GM12878 (cell line): ENCODE results near the gene ADRA2B. TPM values are rescaled to one million over a fixed set of nuclear protein-coding genes. Genes with fewer than 3 reads are reported as not detected.

Experiments
- ATAC-seq: fragments of 200-7000 bp; cut with Tn5 transposase; 3 replicates; pipeline ENCODE4 v1.9.1; 2020; ENCODE audit warnings: mild to moderate bottlenecking, moderate library complexity
- BruUV-seq: library from RNA; stranded (reverse); fragments of 400-500 nt; replicated peaks from 2 replicates; lab custom pipeline; 2021; lab: Mats Ljungman, UMichigan
- CTCF ChIA-PET: fragments of 300-600 bp; sonication (Branson Sonifier 250); formaldehyde crosslinking; extraction: SDS; loops from one replicate; lab custom pipeline; 2021; ENCODE audit warnings: inconsistent platforms; lab: Yijun Ruan, JAX
- POLR2A ChIA-PET: fragments of 350-600 bp; formaldehyde crosslinking; extraction: SDS; loops from one replicate; lab custom pipeline; 2021; ENCODE audit warnings: inconsistent platforms; lab: Charles Lee
- RAD21 ChIA-PET: fragments of 300-600 bp; sonication (Branson Sonifier 250); formaldehyde crosslinking; loops from one replicate; lab custom pipeline; 2023; ENCODE audit warnings: antibody characterized with exemption; ENCODE audit not compliant: unreplicated experiment; lab: Charles Lee
- SMC1A ChIA-PET: fragments of 300-600 bp; sonication (Branson Sonifier 250); formaldehyde crosslinking; loops from one replicate; lab custom pipeline; 2023; ENCODE audit not compliant: unreplicated experiment, uncharacterized antibody; lab: Charles Lee
- DNase-seq: peaks from one replicate; pipeline ENCODE4 v3.0.0-alpha.2; 2011; ENCODE audit warnings: low read depth, low spot score
- FAIRE-seq: peaks from 3 replicates; lab custom pipeline; 2011; peaks lifted over from hg19 to GRCh38; lab: Jason Lieb, UNC
- H2AFZ ChIP-seq: 2 replicates; pipeline ENCODE4 v1.6.0; 2011; ENCODE audit warnings: low read depth, low read length, control low read depth; ENCODE audit not compliant: control insufficient read depth
- H3K27ac ChIP-seq: 2 replicates; pipeline ENCODE4 v1.5.1; 2011; ENCODE audit warnings: control low read depth; ENCODE audit not compliant: control insufficient read depth, insufficient read depth
- H3K27me3 ChIP-seq, 2 experiments: replicated peaks in 1 of 2; 2 replicates each; pipeline versions ENCODE4 v1.6.0 to v1.6.1; 2011; ENCODE audit warnings: low read length in 1 of 2; ENCODE audit not compliant: control insufficient read depth in 2 of 2, insufficient read depth in 2 of 2
- H3K36me3 ChIP-seq, 2 experiments: 2 replicates each; pipeline ENCODE4 v1.5.1; 2011; ENCODE audit warnings: low read length in 1 of 2; ENCODE audit not compliant: control insufficient read depth in 2 of 2, insufficient read depth in 2 of 2
- H3K4me1 ChIP-seq: 2 replicates; pipeline ENCODE4 v1.6.1; 2011; ENCODE audit warnings: mild to moderate bottlenecking, low read length, moderate library complexity, mixed read lengths; ENCODE audit not compliant: control insufficient read depth, insufficient read depth
- H3K4me2 ChIP-seq: 2 replicates; pipeline ENCODE4 v1.6.0; 2011; ENCODE audit warnings: control low read depth; ENCODE audit not compliant: control insufficient read depth, insufficient read depth
- H3K4me3 ChIP-seq: fragments of 200-600 bp; sonication (generic); 2 replicates; pipeline ENCODE4 v1.5.1; 2016
- H3K79me2 ChIP-seq: 2 replicates; pipeline ENCODE4 v1.6.0; 2011; ENCODE audit warnings: low read length; ENCODE audit not compliant: control insufficient read depth, insufficient read depth
- H3K9ac ChIP-seq: 2 replicates; pipeline ENCODE4 v1.8.0; 2011; ENCODE audit warnings: low read length, control low read depth, mixed read lengths; ENCODE audit not compliant: control insufficient read depth, insufficient read depth
- H3K9me3 ChIP-seq: replicated peaks from 3 replicates; pipeline ENCODE4 v1.5.1; 2011; ENCODE audit warnings: mild to moderate bottlenecking, low read length; ENCODE audit not compliant: control insufficient read depth, insufficient read depth
- H4K20me1 ChIP-seq: 2 replicates; pipeline ENCODE4 v1.6.0; 2011; ENCODE audit not compliant: control insufficient read depth, insufficient read depth
- IKZF1 ChIP-seq: fragments of 450-650 bp; conservative IDR thresholded peaks from 2 replicates; pipeline ENCODE4 v1.6.1; 2017; ENCODE audit warnings: antibody characterized with exemption, mild to moderate bottlenecking
- NFIC ChIP-seq: IDR thresholded peaks from 2 replicates; pipeline ENCODE4 v1.6.1; 2012; ENCODE audit warnings: low read depth, mild to moderate bottlenecking, inconsistent platforms, low read length, moderate library complexity
- NFXL1 ChIP-seq: fragments of 450-650 bp; IDR thresholded peaks from 2 replicates; pipeline ENCODE4 v1.6.1; 2017; ENCODE audit warnings: antibody characterized with exemption, mild to moderate bottlenecking, borderline replicate concordance
- POLR2A ChIP-seq: IDR thresholded peaks from 2 replicates; pipeline ENCODE4 v1.6.1; 2011; ENCODE audit warnings: low read depth, mild to moderate bottlenecking, low read length
- POLR2AphosphoS5 ChIP-seq: IDR thresholded peaks from 2 replicates; pipeline ENCODE4 v1.6.1; 2011; ENCODE audit warnings: mild to moderate bottlenecking, low read length, inconsistent platforms
- SIN3A ChIP-seq: IDR thresholded peaks from 2 replicates; pipeline ENCODE4 v1.6.1; 2012; ENCODE audit warnings: low read depth, low read length, improper control_type of control experiment
- SUZ12 ChIP-seq: fragments of 200-600 bp; sonication (generic); IDR thresholded peaks from one replicate; pipeline ENCODE4 v1.6.1; 2018; ENCODE audit warnings: antibody characterized with exemption, mild to moderate bottlenecking; ENCODE audit not compliant: unreplicated experiment
- WGBS: methylation state at CpG from one replicate; pipeline ENCODE4 v1.1.6; 2016; ENCODE audit warnings: low lambda C conversion rate; ENCODE audit not compliant: insufficient replicate concordance, insufficient coverage; ENCODE audit errors: missing lambda C conversion rate; 5-methylcytosine and 5-hydroxymethylcytosine counted together
- in situ Hi-C: fragments of 300-500 bp; cut with MboI; formaldehyde crosslinking; loops from 9 replicates; pipeline ENCODE4 v1.14.3; 2018; ENCODE audit warnings: mixed read lengths
- intact Hi-C: fragments of 100-400 bp; cut with micrococcal nuclease; formaldehyde crosslinking; loops from one replicate; pipeline ENCODE4 v1.14.2; 2022; ENCODE audit not compliant: unreplicated experiment
- polyA plus RNA-seq, 11 experiments: library from polyadenylated mRNA; depleted of rRNA in 4 of 11; unstranded in 6 of 11; stranded (reverse) in 5 of 11; fragments of >200 nt; fragmentation: Nextera tagmentation in 4 of 11; fragmentation: Illumina TruSeq in 1 of 11; extraction: Ambion mirVana in 4 of 11; extraction: Trizol in 1 of 11; gene quantifications; 1 replicate in 1 of 11; 2 replicates in 10 of 11; pipeline versions ENCODE4 v1.2.1 to v1.2.3, GENCODE V29; 2011 to 2016; ENCODE audit warnings: inconsistent platforms in 2 of 11, missing spikeins in 2 of 11, low read depth in 1 of 11
- total RNA-seq, 4 experiments: library from RNA; depleted of rRNA in 3 of 4; stranded (reverse); fragments of >200 nt in 3 of 4; fragmentation: Illumina TruSeq in 1 of 4; extraction: Trizol in 1 of 4; gene quantifications; 2 replicates each; pipeline versions ENCODE4 v1.2.1 to v1.2.3, GENCODE V29; 2013 to 2021
- TF ChIP-seq, protein P1 (sequence below): fragments of 450-650 bp; IDR thresholded peaks from 2 replicates; pipeline ENCODE4 v1.6.1; 2017; ENCODE audit warnings: mild to moderate bottlenecking, moderate library complexity

Gene ADRA2B
- total and polyA plus RNA-seq, 10 of the 15 experiments (the other 5 are each of a cell fraction or from before 2014, with no cell fraction given), result 0.01 to 0.10 (median 0.04) TPM; not detected in 6

GRCh38 chr2:96124406-96125265 lies 8.3 kb upstream of the ADRA2B start:
- Histone ChIP-seq H2AFZ (no peak overlapping the region), H3K4me3 (no peak overlapping the region), H3K79me2 (no peaks in the 10 kb centered on the region), H3K9ac (no peak overlapping the region), H3K27me3 (peaks cover 0 to 1% of the 10 kb centered on the region in 2 experiments; a peak in 2 of 4 replicates), H4K20me1 (no peaks in the 10 kb centered on the region), H3K9me3 (no peaks in the 10 kb centered on the region), H3K4me2 (no peak overlapping the region), H3K4me1 (peaks cover 4% of the 10 kb centered on the region; the same call in 1 of the 2 replicates), H3K36me3 (no peaks in the 10 kb centered on the region), H3K27ac (no peak overlapping the region)
- in situ Hi-C loops (no loop called here), intact Hi-C loops (no loop called here)
- no TSS peak for BruUV-seq
- ChIA-PET POLR2A (no interaction called here), SMC1A (no interaction called here), RAD21 (interaction anchor here (0.9 kb wide), 1 partner anchor 50 kb away, joined by 4 read pairs; no protein-coding TSS in a partner anchor), CTCF (no interaction called here)
- TF ChIP-seq POLR2AphosphoS5, result peak; percentile 36; the same call in 1 of the 2 replicates
- TF ChIP-seq SIN3A, result no peak
- no peak for TF ChIP-seq NFXL1
- TF ChIP-seq POLR2A, result peak; percentile 16; the same call in 1 of the 2 replicates
- TF ChIP-seq IKZF1, result no peak
- no peak for TF ChIP-seq SUZ12
- TF ChIP-seq, protein P1, sequence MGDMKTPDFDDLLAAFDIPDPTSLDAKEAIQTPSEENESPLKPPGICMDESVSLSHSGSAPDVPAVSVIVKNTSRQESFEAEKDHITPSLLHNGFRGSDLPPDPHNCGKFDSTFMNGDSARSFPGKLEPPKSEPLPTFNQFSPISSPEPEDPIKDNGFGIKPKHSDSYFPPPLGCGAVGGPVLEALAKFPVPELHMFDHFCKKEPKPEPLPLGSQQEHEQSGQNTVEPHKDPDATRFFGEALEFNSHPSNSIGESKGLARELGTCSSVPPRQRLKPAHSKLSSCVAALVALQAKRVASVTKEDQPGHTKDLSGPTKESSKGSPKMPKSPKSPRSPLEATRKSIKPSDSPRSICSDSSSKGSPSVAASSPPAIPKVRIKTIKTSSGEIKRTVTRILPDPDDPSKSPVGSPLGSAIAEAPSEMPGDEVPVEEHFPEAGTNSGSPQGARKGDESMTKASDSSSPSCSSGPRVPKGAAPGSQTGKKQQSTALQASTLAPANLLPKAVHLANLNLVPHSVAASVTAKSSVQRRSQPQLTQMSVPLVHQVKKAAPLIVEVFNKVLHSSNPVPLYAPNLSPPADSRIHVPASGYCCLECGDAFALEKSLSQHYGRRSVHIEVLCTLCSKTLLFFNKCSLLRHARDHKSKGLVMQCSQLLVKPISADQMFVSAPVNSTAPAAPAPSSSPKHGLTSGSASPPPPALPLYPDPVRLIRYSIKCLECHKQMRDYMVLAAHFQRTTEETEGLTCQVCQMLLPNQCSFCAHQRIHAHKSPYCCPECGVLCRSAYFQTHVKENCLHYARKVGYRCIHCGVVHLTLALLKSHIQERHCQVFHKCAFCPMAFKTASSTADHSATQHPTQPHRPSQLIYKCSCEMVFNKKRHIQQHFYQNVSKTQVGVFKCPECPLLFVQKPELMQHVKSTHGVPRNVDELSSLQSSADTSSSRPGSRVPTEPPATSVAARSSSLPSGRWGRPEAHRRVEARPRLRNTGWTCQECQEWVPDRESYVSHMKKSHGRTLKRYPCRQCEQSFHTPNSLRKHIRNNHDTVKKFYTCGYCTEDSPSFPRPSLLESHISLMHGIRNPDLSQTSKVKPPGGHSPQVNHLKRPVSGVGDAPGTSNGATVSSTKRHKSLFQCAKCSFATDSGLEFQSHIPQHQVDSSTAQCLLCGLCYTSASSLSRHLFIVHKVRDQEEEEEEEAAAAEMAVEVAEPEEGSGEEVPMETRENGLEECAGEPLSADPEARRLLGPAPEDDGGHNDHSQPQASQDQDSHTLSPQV, result no peak
- no peak for TF ChIP-seq NFIC
- ATAC-seq, result no peak
- no peak for DNase-seq
- 67% methylated on average over 14 of the region's 14 CpGs for WGBS
- no peak for FAIRE-seq
